ENCODE results near the gene EIF4G3.
"Not testable (repeated sequence)": the region's sequence is repeated elsewhere in the genome, so short reads cannot be mapped to it uniquely, and the experiment has no call there.

Gene EIF4G3

GRCh38 chr1:21064057-21064456, 112.6 kb downstream of the EIF4G3 start:
- no peak overlapping the region for H3K4me3 ChIP-seq (ENCODE audit: low read length)
- H3K27ac ChIP-seq (ENCODE audit: low read length): no peak overlapping the region

GRCh38 chr1:21060523-21060922, 116.2 kb downstream of the EIF4G3 start:
- Histone ChIP-seq H3K9ac (ENCODE audit: low read depth, low read length) (no peak overlapping the region), H3K4me1 (ENCODE audit: insufficient read depth, low read length) (no peaks in the 10 kb centered on the region), H3K36me3 (ENCODE audit: insufficient read depth, low read depth, low read length) (no peaks in the 10 kb centered on the region), H3K9me3 (ENCODE audit: insufficient read depth, low read depth, low read length) (no peaks in the 10 kb centered on the region), H3K27ac (ENCODE audit: low read length) (no peak overlapping the region), H3K27me3 (ENCODE audit: insufficient read depth, low read length) (no peaks in the 10 kb centered on the region), H3K4me3 (ENCODE audit: low read length) (no peak overlapping the region)

More at GRCh38 chr1:21064057-21064456, 112.6 kb downstream of the EIF4G3 start:
- Histone ChIP-seq H3K9ac (ENCODE audit: low read depth, low read length) (no peak overlapping the region), H3K9me3 (ENCODE audit: insufficient read depth, low read depth, low read length) (no peaks in the 10 kb centered on the region), H3K4me1 (ENCODE audit: insufficient read depth, low read length) (no peaks in the 10 kb centered on the region), H3K27me3 (ENCODE audit: insufficient read depth, low read length) (no peaks in the 10 kb centered on the region), H3K36me3 (ENCODE audit: insufficient read depth, low read depth, low read length) (no peaks in the 10 kb centered on the region)

- H3K36me3 ChIP-seq (ENCODE audit: insufficient read depth, low read depth, low read length): no peaks in the 10 kb centered on the region
- no peaks in the 10 kb centered on the region for H3K27me3 ChIP-seq (ENCODE audit: insufficient read depth, low read length)
- H3K9me3 ChIP-seq (ENCODE audit: insufficient read depth, low read depth, low read length): peaks cover 8% of the 10 kb centered on the region; the same call in 1 of the 2 replicates
- H3K4me1 ChIP-seq (ENCODE audit: insufficient read depth, low read length): no peaks in the 10 kb centered on the region
- H3K9ac ChIP-seq (ENCODE audit: low read depth, low read length): no peak overlapping the region
- H3K4me3 ChIP-seq (ENCODE audit: low read length): no peak overlapping the region
- no peak overlapping the region for H3K27ac ChIP-seq (ENCODE audit: low read length)
Observed at GRCh38 chr1:21059021-21059420, 117.7 kb downstream of the EIF4G3 start.

GRCh38 chr1:21058035-21058793, 118.5 kb downstream of the EIF4G3 start:
- H3K27ac ChIP-seq (ENCODE audit: low read length): no peak overlapping the region
- no peaks in the 10 kb centered on the region for H3K27me3 ChIP-seq (ENCODE audit: insufficient read depth, low read length)
- no peak overlapping the region for H3K4me3 ChIP-seq (ENCODE audit: low read length)
- no peak overlapping the region for H3K9ac ChIP-seq (ENCODE audit: low read depth, low read length)
- H3K36me3 ChIP-seq (ENCODE audit: insufficient read depth, low read depth, low read length): no peaks in the 10 kb centered on the region
- H3K4me1 ChIP-seq (ENCODE audit: insufficient read depth, low read length): no peaks in the 10 kb centered on the region
- H3K9me3 ChIP-seq (ENCODE audit: insufficient read depth, low read depth, low read length): peaks cover 8% of the 10 kb centered on the region; the same call in 1 of the 2 replicates

- H3K36me3 ChIP-seq (ENCODE audit: insufficient read depth, low read depth, low read length): peaks cover 16% of the 10 kb centered on the region; the same call in 1 of the 2 replicates
- not testable (repeated sequence) for H3K4me1 ChIP-seq (ENCODE audit: insufficient read depth, low read length); H3K27ac ChIP-seq (ENCODE audit: low read length); H3K4me3 ChIP-seq (ENCODE audit: low read length); H3K9me3 ChIP-seq (ENCODE audit: insufficient read depth, low read depth, low read length); H3K27me3 ChIP-seq (ENCODE audit: insufficient read depth, low read length); H3K9ac ChIP-seq (ENCODE audit: low read depth, low read length)
Observed at GRCh38 chr1:21053189-21053928, 123.3 kb downstream of the EIF4G3 start.

- Histone ChIP-seq H3K27me3 (ENCODE audit: insufficient read depth, low read length) (no peaks in the 10 kb centered on the region), H3K27ac (ENCODE audit: low read length) (no peak overlapping the region)
Observed at GRCh38 chr1:21052034-21052433, 124.7 kb downstream of the EIF4G3 start.

GRCh38 chr1:21051177-21051825, 125.4 kb downstream of the EIF4G3 start:
- no peak overlapping the region for H3K9ac ChIP-seq (ENCODE audit: low read depth, low read length)
- peaks cover 8% of the 10 kb centered on the region; the same call in 1 of the 2 replicates for H3K9me3 ChIP-seq (ENCODE audit: insufficient read depth, low read depth, low read length)
- H3K27ac ChIP-seq (ENCODE audit: low read length): no peak overlapping the region
- peaks cover under 1% of the 10 kb centered on the region for H3K4me1 ChIP-seq (ENCODE audit: insufficient read depth, low read length)
- H3K27me3 ChIP-seq (ENCODE audit: insufficient read depth, low read length): no peaks in the 10 kb centered on the region
- H3K36me3 ChIP-seq (ENCODE audit: insufficient read depth, low read depth, low read length): peaks cover 26% of the 10 kb centered on the region; the same call in 1 of the 2 replicates
- H3K4me3 ChIP-seq (ENCODE audit: low read length): no peak overlapping the region

More at GRCh38 chr1:21052034-21052433, 124.7 kb downstream of the EIF4G3 start:
- H3K4me3 ChIP-seq (ENCODE audit: low read length): no peak overlapping the region
- H3K9ac ChIP-seq (ENCODE audit: low read depth, low read length): no peak overlapping the region
- H3K36me3 ChIP-seq (ENCODE audit: insufficient read depth, low read depth, low read length): peaks cover 25% of the 10 kb centered on the region; the same call in 1 of the 2 replicates
- no peaks in the 10 kb centered on the region; the same call in 1 of the 2 replicates for H3K4me1 ChIP-seq (ENCODE audit: insufficient read depth, low read length)
- H3K9me3 ChIP-seq (ENCODE audit: insufficient read depth, low read depth, low read length): peaks cover 8% of the 10 kb centered on the region; the same call in 1 of the 2 replicates

GRCh38 chr1:21050031-21050430, 126.7 kb downstream of the EIF4G3 start:
- Histone ChIP-seq H3K36me3 (ENCODE audit: insufficient read depth, low read depth, low read length) (peaks cover 30% of the 10 kb centered on the region; the same call in 1 of the 2 replicates), H3K27ac (ENCODE audit: low read length) (no peak overlapping the region), H3K9ac (ENCODE audit: low read depth, low read length) (no peak overlapping the region), H3K9me3 (ENCODE audit: insufficient read depth, low read depth, low read length) (peaks cover 8% of the 10 kb centered on the region; the same call in 1 of the 2 replicates), H3K4me3 (ENCODE audit: low read length) (no peak overlapping the region), H3K4me1 (ENCODE audit: insufficient read depth, low read length) (peaks cover 6% of the 10 kb centered on the region), H3K27me3 (ENCODE audit: insufficient read depth, low read length) (no peaks in the 10 kb centered on the region)

GRCh38 chr1:21048462-21048861, 128.2 kb downstream of the EIF4G3 start:
- H3K4me3 ChIP-seq (ENCODE audit: low read length): no peak overlapping the region
- no peaks in the 10 kb centered on the region for H3K27me3 ChIP-seq (ENCODE audit: insufficient read depth, low read length)
- H3K36me3 ChIP-seq (ENCODE audit: insufficient read depth, low read depth, low read length): peaks cover 30% of the 10 kb centered on the region; the same call in 1 of the 2 replicates
- H3K27ac ChIP-seq (ENCODE audit: low read length): no peak overlapping the region
- H3K9ac ChIP-seq (ENCODE audit: low read depth, low read length): no peak overlapping the region
- H3K9me3 ChIP-seq (ENCODE audit: insufficient read depth, low read depth, low read length): no peaks in the 10 kb centered on the region
- H3K4me1 ChIP-seq (ENCODE audit: insufficient read depth, low read length): peaks cover 6% of the 10 kb centered on the region

GRCh38 chr1:21046132-21046531, 130.6 kb downstream of the EIF4G3 start:
- Histone ChIP-seq H3K36me3 (ENCODE audit: insufficient read depth, low read depth, low read length) (peaks cover 30% of the 10 kb centered on the region; the same call in 1 of the 2 replicates), H3K4me3 (ENCODE audit: low read length) (no peak overlapping the region), H3K9me3 (ENCODE audit: insufficient read depth, low read depth, low read length) (no peaks in the 10 kb centered on the region), H3K27me3 (ENCODE audit: insufficient read depth, low read length) (no peaks in the 10 kb centered on the region), H3K9ac (ENCODE audit: low read depth, low read length) (no peak overlapping the region), H3K27ac (ENCODE audit: low read length) (no peak overlapping the region), H3K4me1 (ENCODE audit: insufficient read depth, low read length) (peaks cover 13% of the 10 kb centered on the region)

- Histone ChIP-seq H3K36me3 (ENCODE audit: insufficient read depth, low read depth, low read length) (peaks cover 25% of the 10 kb centered on the region; the same call in 1 of the 2 replicates), H3K27me3 (ENCODE audit: insufficient read depth, low read length) (no peaks in the 10 kb centered on the region), H3K4me1 (ENCODE audit: insufficient read depth, low read length) (peaks cover 13% of the 10 kb centered on the region), H3K9ac (ENCODE audit: low read depth, low read length) (no peak overlapping the region), H3K9me3 (ENCODE audit: insufficient read depth, low read depth, low read length) (no peaks in the 10 kb centered on the region), H3K27ac (ENCODE audit: low read length) (no peak overlapping the region), H3K4me3 (ENCODE audit: low read length) (no peak overlapping the region)
Observed at GRCh38 chr1:21045351-21045750, 131.3 kb downstream of the EIF4G3 start.

Measured in iPS-20b (cell line).